NCI-H146 (cell line): ENCODE results near the gene CLCN6.
A peak's percentile ranks its signal among the peaks of the same experiment; 100 is the strongest.

Experiments
- DNase-seq: peaks from one replicate; lab custom pipeline; 2025; lab: John Stamatoyannopoulos, UW

CLCN6 gene

GRCh38 chr1:11780380-11781147 lies 25.4 kb upstream of the CLCN6 start:
- no peak for DNase-seq

DNA sequence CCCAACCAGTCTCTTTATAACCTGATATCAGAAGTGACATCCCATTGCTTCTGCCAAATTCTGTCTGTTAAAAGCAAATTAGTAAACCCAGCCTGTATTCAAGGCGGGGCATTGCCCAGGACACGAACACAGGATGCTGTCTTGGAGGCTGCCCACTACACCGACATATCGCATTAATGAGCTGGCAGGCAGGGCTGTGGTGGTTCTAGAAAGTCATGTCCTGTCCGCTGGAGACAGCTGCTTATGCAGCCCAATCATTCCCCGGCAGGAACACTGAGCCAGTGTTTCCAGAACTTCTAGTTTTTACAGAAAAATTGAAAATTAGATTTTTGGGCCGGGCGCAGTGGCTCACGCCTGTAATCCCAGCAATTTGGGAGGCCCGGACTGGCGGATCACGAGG lies 24.7 kb upstream of the CLCN6 start:
- no peak for DNase-seq

GRCh38 chr1:11782127-11782708 lies 23.8 kb upstream of the CLCN6 start:
- DNase-seq: no peak

DNA sequence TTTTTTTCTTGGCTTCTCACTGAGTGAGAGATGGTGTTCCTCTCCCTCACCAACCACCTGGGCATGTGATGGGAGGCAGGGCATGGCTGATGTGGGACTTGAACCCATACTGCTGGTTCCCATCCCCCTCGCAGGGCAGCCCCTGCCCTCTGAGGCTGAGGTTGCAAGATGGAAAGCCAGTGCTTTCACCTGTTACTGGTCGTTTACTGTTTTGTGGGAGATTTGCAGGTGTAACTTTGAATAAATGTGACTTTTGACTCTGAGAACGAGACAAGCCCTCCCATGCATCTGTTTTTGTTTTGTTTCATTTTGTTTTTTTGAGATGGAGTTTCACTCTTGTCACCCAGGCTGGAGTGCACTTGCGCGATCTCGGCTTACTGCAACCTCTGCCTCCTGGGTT lies 22.4 kb upstream of the CLCN6 start:
- DNase-seq: no peak

DNA sequence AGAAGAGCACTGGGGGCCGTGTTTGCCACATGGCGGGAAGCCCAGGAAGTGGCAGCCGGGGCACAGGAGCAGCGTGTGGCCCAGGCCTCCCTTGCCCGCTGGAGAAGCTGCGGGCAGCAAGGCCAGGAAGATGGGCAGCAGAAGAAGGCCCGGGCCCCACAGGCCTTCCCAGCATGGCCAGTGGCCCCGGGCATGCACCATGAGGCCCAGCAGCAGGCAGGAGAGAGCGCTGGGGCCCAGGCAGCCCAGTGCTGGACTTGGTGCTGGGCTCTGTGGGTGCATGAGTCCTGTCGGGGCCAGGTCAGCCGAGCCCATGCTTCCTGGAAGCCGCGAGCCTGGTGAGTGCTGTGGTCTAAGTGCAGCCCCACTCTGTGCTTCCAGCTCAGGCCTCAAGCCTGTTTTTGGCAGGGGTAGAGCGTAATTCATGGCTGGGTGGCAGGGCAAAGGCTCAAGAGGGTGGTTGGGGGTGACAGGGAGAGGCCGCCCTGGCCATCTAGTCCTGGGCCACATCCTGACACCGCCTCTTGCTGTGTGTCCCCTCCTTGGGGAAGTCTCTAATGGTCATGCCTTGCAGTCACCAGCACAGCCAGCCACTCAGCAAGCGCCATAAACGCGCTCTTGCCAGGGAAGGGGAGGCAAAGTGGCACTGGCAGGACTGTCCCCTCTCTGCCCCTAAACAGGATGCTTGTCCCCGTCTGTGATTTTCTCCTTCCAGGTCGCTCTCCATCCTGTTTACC lies 21.6 kb upstream of the CLCN6 start:
- no peak for DNase-seq

GRCh38 chr1:11784993-11785769 lies 20.8 kb upstream of the CLCN6 start:
- peak; percentile 55 for DNase-seq

DNA sequence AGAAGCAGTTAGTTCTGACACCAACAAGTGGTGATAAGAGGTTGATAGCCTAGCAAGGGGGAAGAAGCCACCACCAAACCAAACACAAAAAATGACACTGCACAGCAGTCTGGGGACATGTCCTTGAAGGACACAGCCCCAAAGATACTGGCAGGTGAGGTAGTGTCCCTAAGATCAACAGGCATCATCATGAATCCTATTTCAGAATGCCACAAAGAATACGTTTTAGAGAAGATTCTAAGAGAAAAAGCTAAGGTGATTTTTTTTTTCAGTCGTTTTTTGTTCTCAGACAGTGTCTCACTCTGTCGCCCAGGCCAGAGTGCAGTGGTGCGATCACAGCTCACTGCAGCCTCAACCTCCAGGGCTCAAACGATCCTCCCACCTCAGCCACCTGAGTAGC lies 19.8 kb upstream of the CLCN6 start:
- no peak for DNase-seq

GRCh38 chr1:11787251-11787803 lies 18.7 kb upstream of the CLCN6 start:
- no peak for DNase-seq

GRCh38 chr1:11787804-11788436 lies 18.1 kb upstream of the CLCN6 start:
- DNase-seq: no peak

GRCh38 chr1:11788549-11789053 lies 17.4 kb upstream of the CLCN6 start:
- no peak for DNase-seq

- no peak for DNase-seq
These were observed 16.6 kb upstream of the CLCN6 start for GRCh38 chr1:11789126-11790067.

- DNase-seq: no peak
These were observed 15.7 kb upstream of the CLCN6 start for GRCh38 chr1:11790101-11790879.

GRCh38 chr1:11790880-11791715 lies 14.9 kb upstream of the CLCN6 start:
- DNase-seq: no peak

- DNase-seq: no peak
These were observed 13.9 kb upstream of the CLCN6 start for GRCh38 chr1:11792106-11792505.

- no peak for DNase-seq
These were observed 12.2 kb upstream of the CLCN6 start for GRCh38 chr1:11793819-11794218.

GRCh38 chr1:11794446-11795237 lies 11.3 kb upstream of the CLCN6 start:
- DNase-seq: no peak

GRCh38 chr1:11795238-11795890 lies 10.6 kb upstream of the CLCN6 start:
- no peak for DNase-seq
